Measurements from ENCODE around the gene LRCH2. TPM values are rescaled to one million over a fixed set of nuclear protein-coding genes. Genes with fewer than 3 reads are reported as not detected.
A peak's percentile ranks its signal among the peaks of the same experiment; 100 is the strongest.
"Not testable (repeated sequence)": the region's sequence is repeated elsewhere in the genome, so short reads cannot be mapped to it uniquely, and the experiment has no call there.

Gene LRCH2
- total RNA-seq, 1 donor = 0.54 TPM

- DNase-seq (ENCODE audit: low read depth in 2 of 3, low spot score in 2 of 3) = not testable (repeated sequence)
Observed at GRCh38 chrX:115209547-115209946, 24.3 kb downstream of the LRCH2 start.

- no peak for DNase-seq (ENCODE audit: low read depth in 2 of 3, low spot score in 2 of 3)
Observed at GRCh38 chrX:115204040-115204439, 29.9 kb downstream of the LRCH2 start.

GRCh38 chrX:115192244-115192700 is 41.6 kb downstream of the LRCH2 start:
- DNase-seq (ENCODE audit: low read depth in 2 of 3, low spot score in 2 of 3) = no peak

GRCh38 chrX:115191490-115192243 is 42.2 kb downstream of the LRCH2 start:
- no peak for DNase-seq (ENCODE audit: low read depth in 2 of 3, low spot score in 2 of 3)

- no peak for DNase-seq (ENCODE audit: low read depth in 2 of 3, low spot score in 2 of 3)
Observed at GRCh38 chrX:115190636-115191489, 43.0 kb downstream of the LRCH2 start.

GRCh38 chrX:115189646-115190635 is 44.0 kb downstream of the LRCH2 start:
- DNase-seq (ENCODE audit: low read depth in 2 of 3, low spot score in 2 of 3) = no peak

- DNase-seq (ENCODE audit: low read depth in 2 of 3, low spot score in 2 of 3) = no peak
Observed at GRCh38 chrX:115189110-115189509, 44.8 kb downstream of the LRCH2 start, which contains the start of gene RBMXL3. Gene RBMXL3, plus strand, starts transcription at chrX:115189410. Its CDS starts 32 bp downstream, at chrX:115189442.

GRCh38 chrX:115183980-115184379 is 49.9 kb downstream of the LRCH2 start:
- DNase-seq (ENCODE audit: low read depth in 2 of 3, low spot score in 2 of 3) = no peak

GRCh38 chrX:115178473-115178872 is 55.4 kb downstream of the LRCH2 start:
- DNase-seq (ENCODE audit: low read depth in 2 of 3, low spot score in 2 of 3) = no peak

GRCh38 chrX:115177932-115178331 is 56.0 kb downstream of the LRCH2 start:
- DNase-seq (ENCODE audit: low read depth in 2 of 3, low spot score in 2 of 3) = no peak

- no peak for DNase-seq (ENCODE audit: low read depth in 2 of 3, low spot score in 2 of 3)
Observed at GRCh38 chrX:115174548-115174947, 59.3 kb downstream of the LRCH2 start.

- no peak for DNase-seq (ENCODE audit: low read depth in 2 of 3, low spot score in 2 of 3)
Observed at GRCh38 chrX:115173181-115173580, 60.7 kb downstream of the LRCH2 start.

- peak in 2 of 3 donors; percentile 2 to 21 for DNase-seq (ENCODE audit: low read depth in 2 of 3, low spot score in 2 of 3)
Observed at GRCh38 chrX:115147220-115147619, 86.7 kb downstream of the LRCH2 start.

- DNase-seq (ENCODE audit: low read depth in 2 of 3, low spot score in 2 of 3) = no peak
Observed at GRCh38 chrX:115142057-115142456, 91.8 kb downstream of the LRCH2 start.

- DNase-seq (ENCODE audit: low read depth in 2 of 3, low spot score in 2 of 3) = no peak
Observed at GRCh38 chrX:115138040-115138439, 95.9 kb downstream of the LRCH2 start.

- no peak for DNase-seq (ENCODE audit: low read depth in 2 of 3, low spot score in 2 of 3)
Observed at GRCh38 chrX:115134382-115134781, 99.5 kb downstream of the LRCH2 start.

GRCh38 chrX:115112411-115112810 is 121.5 kb downstream of the LRCH2 start:
- no peak for DNase-seq (ENCODE audit: low read depth in 2 of 3, low spot score in 2 of 3)

GRCh38 chrX:115098897-115099296 is 135.0 kb downstream of the LRCH2 start:
- DNase-seq (ENCODE audit: low read depth in 2 of 3, low spot score in 2 of 3) = no peak

- peak in 1 of 3 donors; percentile 7 for DNase-seq (ENCODE audit: low read depth in 2 of 3, low spot score in 2 of 3)
Observed at GRCh38 chrX:115093191-115093590, 140.7 kb downstream of the LRCH2 start.

GRCh38 chrX:115089419-115089818 is 144.5 kb downstream of the LRCH2 start:
- no peak for DNase-seq (ENCODE audit: low read depth in 2 of 3, low spot score in 2 of 3)
